Esophagus squamous epithelium (tissue), 5 donors: ENCODE measurements around the gene RUSF1. TPM values are rescaled to one million over a fixed set of nuclear protein-coding genes. Genes with fewer than 3 reads are reported as not detected.

Experiments
- DNase-seq: peaks from one replicate; lab custom pipeline; 2025; lab: John Stamatoyannopoulos, UW
- H3K27ac ChIP-seq, 4 donors: fragments of 200-600 bp; sonication (generic); one replicate each; pipeline ENCODE4 v1.5.1; 2016 to 2019; ENCODE audit warnings: mild to moderate bottlenecking in 1 of 4
- H3K27me3 ChIP-seq, 4 donors: fragments of 200-600 bp; sonication (generic); 1 replicate in 3 of 4; 2 replicates in 1 of 4; pipeline versions ENCODE4 v1.5.1 to v1.6.0; 2017 to 2021; ENCODE audit warnings: antibody characterized with exemption in 1 of 4
- H3K36me3 ChIP-seq, 3 donors: fragments of 200-600 bp; sonication (generic); one replicate each; pipeline ENCODE4 v1.5.1; 2016 to 2019
- H3K4me1 ChIP-seq, 3 donors: fragments of 200-600 bp; sonication (generic); one replicate each; pipeline ENCODE4 v1.5.1; 2017 to 2019
- H3K4me3 ChIP-seq, 4 donors: fragments of 200-600 bp; sonication (generic); 1 replicate in 3 of 4; 2 replicates in 1 of 4; pipeline ENCODE4 v1.5.1; 2016 to 2019; ENCODE audit warnings: mild to moderate bottlenecking in 2 of 4, moderate library complexity in 1 of 4
- H3K9me3 ChIP-seq, 3 donors: fragments of 200-600 bp; sonication (generic); one replicate each; pipeline ENCODE4 v1.5.1; 2016 to 2019
- POLR2A ChIP-seq, 4 donors: fragments of 450-650 bp; IDR thresholded peaks; one replicate each; pipeline ENCODE4 v1.6.1; 2017; ENCODE audit warnings: antibody characterized with exemption in 4 of 4, mild to moderate bottlenecking in 4 of 4, moderate library complexity in 3 of 4
- WGBS, 2 donors: methylation state at CpG; one replicate each; pipeline ENCODE4 v1.1.5; 2018; 5-methylcytosine and 5-hydroxymethylcytosine counted together
- intact Hi-C: fragments of 100-400 bp; cut with DNase I; formaldehyde crosslinking; loops from one replicate; pipeline ENCODE4 v1.15.0; 2022
- total RNA-seq, 4 donors: library from RNA; depleted of rRNA; stranded (reverse); fragments of >200 nt; gene quantifications; one replicate each; pipeline ENCODE4 v1.1.0, GENCODE V29; 2016
- TF ChIP-seq, protein P1 (sequence below), 6 experiments: fragments of 450-650 bp in 4 of 6; fragments of 200-600 bp in 2 of 6; sonication (generic) in 2 of 6; IDR thresholded peaks; one replicate each; pipeline ENCODE4 v1.5.1; 2016 to 2019; ENCODE audit warnings: antibody characterized with exemption in 6 of 6, mild to moderate bottlenecking in 4 of 6, moderate library complexity in 4 of 6
- donor health status: DM: yes; HTN: yes; CAD: no.

RUSF1 gene
- total RNA-seq, 4 donors from 2014 or later, result 33.7 to 52.3 (median 39.1) TPM

DNA sequence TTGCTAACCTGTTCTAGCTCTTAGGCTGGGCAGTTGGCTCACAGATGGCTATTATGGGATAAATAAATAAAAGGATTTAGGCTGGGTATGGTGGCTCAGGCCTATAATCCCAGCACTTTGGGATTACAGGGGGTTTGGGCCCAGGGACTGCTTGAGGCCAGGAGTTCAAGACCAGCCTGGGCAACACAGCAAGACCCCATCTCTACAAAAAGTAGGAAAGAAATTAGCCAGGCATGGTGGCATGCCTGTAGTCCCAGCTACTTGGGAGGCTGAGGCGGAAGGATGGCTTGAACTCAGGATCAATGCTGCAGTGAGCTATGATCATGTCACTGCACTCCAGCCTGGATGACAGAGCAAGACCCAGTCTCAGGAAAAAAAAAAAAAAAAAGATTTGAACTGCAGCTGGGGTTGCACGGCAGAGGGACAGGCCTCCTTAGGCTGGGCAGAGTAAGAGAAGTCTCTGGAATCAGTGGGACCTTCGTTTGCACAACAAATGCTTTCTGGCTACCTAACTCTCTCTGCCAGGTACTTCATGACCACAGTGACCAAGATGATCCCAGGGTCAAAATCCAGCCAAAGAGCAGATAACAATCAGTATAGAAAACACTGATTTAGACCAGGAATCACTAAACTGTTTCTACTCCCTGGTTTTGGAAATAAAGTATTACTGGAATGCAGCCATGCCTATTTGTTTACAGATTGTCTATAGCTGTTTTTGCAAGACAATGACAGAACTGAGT, 6.8 kb downstream of the RUSF1 start:
- Histone ChIP-seq H3K4me1 (peaks cover under 1 to 6% (median 2%) of the 10 kb centered on the region in 3 donors), H3K9me3 (no peaks in the 10 kb centered on the region), H3K4me3 (no peak overlapping the region), H3K27ac (no peak overlapping the region), H3K27me3 (no peaks in the 10 kb centered on the region), H3K36me3 (peaks cover 3 to 67% (median 8%) of the 10 kb centered on the region in 3 donors)
- no peak for DNase-seq
- 74 to 77% methylated on average over 3 of the region's 3 CpGs for WGBS, 2 donors
- TF ChIP-seq, protein P1, sequence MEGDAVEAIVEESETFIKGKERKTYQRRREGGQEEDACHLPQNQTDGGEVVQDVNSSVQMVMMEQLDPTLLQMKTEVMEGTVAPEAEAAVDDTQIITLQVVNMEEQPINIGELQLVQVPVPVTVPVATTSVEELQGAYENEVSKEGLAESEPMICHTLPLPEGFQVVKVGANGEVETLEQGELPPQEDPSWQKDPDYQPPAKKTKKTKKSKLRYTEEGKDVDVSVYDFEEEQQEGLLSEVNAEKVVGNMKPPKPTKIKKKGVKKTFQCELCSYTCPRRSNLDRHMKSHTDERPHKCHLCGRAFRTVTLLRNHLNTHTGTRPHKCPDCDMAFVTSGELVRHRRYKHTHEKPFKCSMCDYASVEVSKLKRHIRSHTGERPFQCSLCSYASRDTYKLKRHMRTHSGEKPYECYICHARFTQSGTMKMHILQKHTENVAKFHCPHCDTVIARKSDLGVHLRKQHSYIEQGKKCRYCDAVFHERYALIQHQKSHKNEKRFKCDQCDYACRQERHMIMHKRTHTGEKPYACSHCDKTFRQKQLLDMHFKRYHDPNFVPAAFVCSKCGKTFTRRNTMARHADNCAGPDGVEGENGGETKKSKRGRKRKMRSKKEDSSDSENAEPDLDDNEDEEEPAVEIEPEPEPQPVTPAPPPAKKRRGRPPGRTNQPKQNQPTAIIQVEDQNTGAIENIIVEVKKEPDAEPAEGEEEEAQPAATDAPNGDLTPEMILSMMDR (IDR thresholded peaks at IDR 0.05), result no peak
- no peak for TF ChIP-seq POLR2A (IDR thresholded peaks at IDR 0.05)
- intact Hi-C loops, result no loop called here

- no peak overlapping the region for H3K4me3 ChIP-seq
- intact Hi-C loops, result no loop called here
- DNase-seq, result no peak
- H3K36me3 ChIP-seq, result peaks cover 5 to 69% (median 8%) of the 10 kb centered on the region in 3 donors
- H3K4me1 ChIP-seq, result no peaks in the 10 kb centered on the region
- no peak for TF ChIP-seq POLR2A (IDR thresholded peaks at IDR 0.05)
- WGBS, 2 donors, result 90 to 95% methylated on average over 2 to 8 of the region's 8 CpGs
- no peak overlapping the region for H3K27ac ChIP-seq
- no peaks in the 10 kb centered on the region for H3K27me3 ChIP-seq
- H3K9me3 ChIP-seq, result no peaks in the 10 kb centered on the region
Observed at GRCh38 chr16:31499928-31500327, 8.3 kb downstream of the RUSF1 start.

DNA sequence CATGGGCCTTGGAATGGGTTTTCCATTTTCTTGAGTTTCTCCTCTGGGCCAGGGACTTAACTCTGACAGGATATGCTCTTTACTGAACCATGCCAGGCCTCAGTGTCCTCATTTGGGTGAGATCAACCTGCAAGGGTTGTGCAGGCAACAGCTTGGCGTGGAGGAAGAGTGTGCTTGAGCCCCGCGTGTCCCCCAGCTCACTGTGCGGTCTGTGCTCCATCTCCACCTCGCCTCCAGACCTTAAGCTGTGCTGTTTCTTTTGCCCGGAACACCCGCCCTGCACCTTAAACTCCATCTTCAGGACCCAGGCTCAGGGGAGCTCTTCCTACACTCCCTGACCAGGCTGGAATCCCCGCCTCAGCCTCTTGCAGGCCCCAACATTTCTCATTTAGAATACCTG, 9.7 kb downstream of the RUSF1 start:
- intact Hi-C loops, result no loop called here
- H3K36me3 ChIP-seq, result peaks cover 10 to 74% (median 12%) of the 10 kb centered on the region in 3 donors
- no peak overlapping the region for H3K27ac ChIP-seq
- H3K27me3 ChIP-seq, result no peaks in the 10 kb centered on the region
- no peaks in the 10 kb centered on the region for H3K4me1 ChIP-seq
- WGBS, 2 donors, result 99 to 100% methylated on average over 8 of the region's 8 CpGs
- no peak overlapping the region for H3K4me3 ChIP-seq
- no peaks in the 10 kb centered on the region for H3K9me3 ChIP-seq
- DNase-seq, result no peak
- TF ChIP-seq POLR2A (IDR thresholded peaks at IDR 0.05), result no peak
- TF ChIP-seq, protein P1 (IDR thresholded peaks at IDR 0.05), result no peak

DNA sequence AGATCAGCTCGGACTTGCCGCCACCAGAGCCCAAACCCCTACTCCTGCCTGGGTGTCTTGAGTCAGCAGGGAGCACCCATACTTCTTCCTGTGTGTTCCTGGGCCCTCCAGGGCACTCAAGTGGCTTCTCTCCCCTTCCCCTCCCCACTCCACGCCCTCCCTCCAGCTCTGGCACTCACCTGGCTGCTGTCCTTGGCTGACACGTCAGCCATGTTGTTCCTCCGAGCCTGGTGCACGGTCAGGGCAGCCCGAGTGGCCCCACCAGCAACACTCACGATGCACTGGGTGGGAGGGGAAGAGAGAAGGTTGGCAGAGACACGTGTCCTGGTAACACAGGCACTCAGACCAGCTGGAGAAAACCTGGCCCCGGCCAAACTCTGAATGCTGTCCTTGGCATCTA, 11.5 kb downstream of the RUSF1 start:
- Histone ChIP-seq H3K9me3 (no peaks in the 10 kb centered on the region), H3K36me3 (peaks cover 14 to 93% (median 23%) of the 10 kb centered on the region in 3 donors), H3K4me3 (no peak overlapping the region), H3K27ac (no peak overlapping the region), H3K4me1 (no peaks in the 10 kb centered on the region), H3K27me3 (no peaks in the 10 kb centered on the region)
- no peak for DNase-seq
- TF ChIP-seq POLR2A (IDR thresholded peaks at IDR 0.05), result no peak
- TF ChIP-seq, protein P1 (IDR thresholded peaks at IDR 0.05), result no peak
- WGBS, 2 donors, result 92 to 100% methylated on average over 1 to 2 of the region's 10 CpGs
- intact Hi-C loops, result no loop called here

DNA sequence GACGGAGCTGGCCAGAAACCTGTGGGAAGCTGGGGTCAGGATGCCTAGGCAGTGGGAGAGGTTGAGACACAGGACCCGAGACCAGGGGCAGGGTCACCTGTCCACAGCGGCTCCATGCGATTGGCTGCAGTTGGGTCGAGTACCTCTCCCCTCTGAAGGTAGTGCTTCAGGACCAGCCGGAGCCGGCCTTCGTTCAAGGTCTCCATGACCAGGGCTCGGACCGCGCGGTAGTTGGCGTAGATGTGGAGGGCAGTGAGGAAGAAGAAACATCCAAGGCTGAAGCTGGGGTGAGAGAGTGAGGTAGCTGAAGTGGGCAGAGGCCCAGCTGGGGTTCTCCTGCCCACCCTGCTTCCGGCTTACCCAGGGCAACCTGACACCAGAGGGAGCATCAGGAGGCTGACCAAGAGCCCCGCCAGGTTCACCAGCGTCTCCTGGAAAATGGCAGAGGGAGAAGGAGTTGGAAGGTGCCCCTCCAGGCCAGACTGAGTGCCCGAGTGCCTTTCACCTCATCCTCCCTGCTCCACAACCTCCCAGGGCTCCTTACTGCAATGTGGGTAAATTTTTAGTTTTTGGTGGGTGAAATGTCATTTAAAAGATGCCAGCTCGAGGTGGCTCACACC, 14.6 kb downstream of the RUSF1 start:
- no peak for DNase-seq
- H3K9me3 ChIP-seq, result no peaks in the 10 kb centered on the region
- H3K27me3 ChIP-seq, result peaks cover 0 to 8% (median 0%) of the 10 kb centered on the region in 4 donors
- H3K36me3 ChIP-seq, result peaks cover 14 to 89% (median 23%) of the 10 kb centered on the region in 3 donors
- TF ChIP-seq POLR2A (IDR thresholded peaks at IDR 0.05), result no peak
- TF ChIP-seq, protein P1 (IDR thresholded peaks at IDR 0.05), result no peak
- intact Hi-C loops, result no loop called here
- no peak overlapping the region for H3K27ac ChIP-seq
- WGBS, 2 donors, result 87 to 88% methylated on average over 12 to 17 of the region's 18 CpGs
- H3K4me1 ChIP-seq, result peaks cover 2 to 7% (median 4%) of the 10 kb centered on the region in 3 donors
- H3K4me3 ChIP-seq, result no peak overlapping the region
